Lower lobe of right lung (tissue), 2 donors: Measurements from ENCODE around the gene ROBO4. TPM values are rescaled to one million over a fixed set of nuclear protein-coding genes. Genes with fewer than 3 reads are reported as not detected.

Source experiments
- ATAC-seq, 2 donors: fragments of 200-7000 bp; cut with Tn5 transposase; one replicate each; pipeline ENCODE4 v1.9.1; 2020 to 2022; ENCODE audit warnings: mild to moderate bottlenecking in 2 of 2, moderate library complexity in 2 of 2
- DNase-seq: peaks from one replicate; pipeline ENCODE4 v3.0.0-alpha.2; 2020
- H3K27ac ChIP-seq: fragments of 200-600 bp; one replicate; pipeline ENCODE4 v1.8.0; 2022
- H3K27me3 ChIP-seq: fragments of 200-600 bp; one replicate; pipeline ENCODE4 v1.8.0; 2022; ENCODE audit warnings: low read depth
- H3K36me3 ChIP-seq: fragments of 200-600 bp; one replicate; pipeline ENCODE4 v1.8.0; 2022; ENCODE audit warnings: mild to moderate bottlenecking
- H3K4me1 ChIP-seq: fragments of 200-600 bp; one replicate; pipeline ENCODE4 v1.8.0; 2022
- H3K4me3 ChIP-seq: fragments of 200-600 bp; one replicate; pipeline ENCODE4 v1.8.0; 2022; ENCODE audit warnings: mild to moderate bottlenecking
- H3K9me3 ChIP-seq: fragments of 200-600 bp; one replicate; pipeline ENCODE4 v1.8.0; 2022
- CTCF ChIP-seq: fragments of 200-600 bp; IDR thresholded peaks from one replicate; pipeline ENCODE4 v1.8.0; 2022; ENCODE audit warnings: antibody characterized with exemption, mild to moderate bottlenecking
- intact Hi-C: fragments of 100-400 bp; cut with DNase I; formaldehyde crosslinking; loops from one replicate; pipeline ENCODE4 v1.11.0; 2022
- total RNA-seq: library from RNA; stranded (reverse); fragmentation: NEBNext Ultra II Directional; extraction: Animal tissue kit (Norgen Biotek cat#: 25700); gene quantifications from one replicate; pipeline ENCODE4 v1.2.1, GENCODE V29; 2021
- donor health status: DM: no; HTN: yes; CAD: no; lungs with severe emphysema.

Gene ROBO4
- total RNA-seq, 1 donor from 2014 or later, result 58.3 TPM

GRCh38 chr11:124943254-124943616 is 45.6 kb upstream of the ROBO4 start:
- no peaks in the 10 kb centered on the region for H3K4me1 ChIP-seq

GRCh38 chr11:124942466-124943253 is 45.0 kb upstream of the ROBO4 start:
- H3K36me3 ChIP-seq, result no peaks in the 10 kb centered on the region
- ATAC-seq (no peak), DNase-seq (no peak)
- no peak overlapping the region for H3K27ac ChIP-seq
- no peaks in the 10 kb centered on the region for H3K9me3 ChIP-seq
- H3K27me3 ChIP-seq, result no peaks in the 10 kb centered on the region
- intact Hi-C loops, result no loop called here
- TF ChIP-seq CTCF, result no peak
- no peaks in the 10 kb centered on the region for H3K4me1 ChIP-seq
- no peak overlapping the region for H3K4me3 ChIP-seq

More at GRCh38 chr11:124943254-124943616, 45.6 kb upstream of the ROBO4 start:
- no peaks in the 10 kb centered on the region for H3K36me3 ChIP-seq
- no peak overlapping the region for H3K27ac ChIP-seq
- ATAC-seq (no peak), DNase-seq (no peak)
- no peaks in the 10 kb centered on the region for H3K9me3 ChIP-seq
- H3K27me3 ChIP-seq, result no peaks in the 10 kb centered on the region
- no peak for TF ChIP-seq CTCF
- no peak overlapping the region for H3K4me3 ChIP-seq
- intact Hi-C loops, result no loop called here

GRCh38 chr11:124941703-124942102 is 44.0 kb upstream of the ROBO4 start:
- DNase-seq (no peak), ATAC-seq (no peak)
- no peaks in the 10 kb centered on the region for H3K36me3 ChIP-seq
- intact Hi-C loops, result no loop called here
- TF ChIP-seq CTCF, result no peak
- H3K27ac ChIP-seq, result no peak overlapping the region
- H3K27me3 ChIP-seq, result peaks cover 3% of the 10 kb centered on the region
- no peaks in the 10 kb centered on the region for H3K4me1 ChIP-seq
- H3K9me3 ChIP-seq, result no peaks in the 10 kb centered on the region
- no peak overlapping the region for H3K4me3 ChIP-seq

GRCh38 chr11:124938970-124939369 is 41.3 kb upstream of the ROBO4 start:
- TF ChIP-seq CTCF, result no peak
- Histone ChIP-seq H3K9me3 (no peaks in the 10 kb centered on the region), H3K4me3 (no peak overlapping the region), H3K27ac (no peak overlapping the region), H3K27me3 (peaks cover 5% of the 10 kb centered on the region), H3K4me1 (no peaks in the 10 kb centered on the region), H3K36me3 (no peaks in the 10 kb centered on the region)
- ATAC-seq, result no peak
- intact Hi-C loops, result no loop called here
- DNase-seq, result no peak

- intact Hi-C loops, result no loop called here
- Histone ChIP-seq H3K27ac (no peak overlapping the region), H3K27me3 (peaks cover 5% of the 10 kb centered on the region), H3K4me1 (no peaks in the 10 kb centered on the region), H3K36me3 (no peaks in the 10 kb centered on the region), H3K4me3 (no peak overlapping the region), H3K9me3 (no peaks in the 10 kb centered on the region)
- DNase-seq (no peak), ATAC-seq (no peak)
- no peak for TF ChIP-seq CTCF
These were observed 40.6 kb upstream of the ROBO4 start for GRCh38 chr11:124938206-124938765.
